GM18909 (cell line): ENCODE measurements around the gene MRPL49.
"Not testable (repeated sequence)": the region's sequence is repeated elsewhere in the genome, so short reads cannot be mapped to it uniquely, and the experiment has no call there.

Source experiments
- ATAC-seq: cut with Tn5 transposase; IDR thresholded peaks from one replicate; pipeline ENCODE4 v1.9.1; 2021; ENCODE audit warnings: mild to moderate bottlenecking; ENCODE audit not compliant: unreplicated experiment, poor library complexity

MRPL49 gene

DNA sequence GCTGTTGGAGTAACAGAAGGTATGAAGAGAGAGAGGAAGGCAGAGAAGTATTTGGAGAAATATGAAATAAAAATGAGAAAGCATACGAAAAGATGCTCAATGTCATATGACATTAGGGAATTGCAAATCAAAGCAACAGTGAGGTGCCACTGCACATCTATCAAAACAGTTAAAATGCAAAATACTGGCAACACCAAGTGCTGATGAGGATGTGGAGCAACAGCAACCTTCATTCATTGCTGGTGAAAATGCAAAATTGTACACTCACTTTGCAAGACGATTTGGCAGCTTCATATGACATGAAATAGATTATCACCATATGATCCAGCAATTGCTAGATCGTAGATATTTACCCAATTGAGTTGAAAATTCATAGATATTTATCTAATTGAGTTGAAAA, 38.5 kb downstream of the MRPL49 start:
- no peak for ATAC-seq

DNA sequence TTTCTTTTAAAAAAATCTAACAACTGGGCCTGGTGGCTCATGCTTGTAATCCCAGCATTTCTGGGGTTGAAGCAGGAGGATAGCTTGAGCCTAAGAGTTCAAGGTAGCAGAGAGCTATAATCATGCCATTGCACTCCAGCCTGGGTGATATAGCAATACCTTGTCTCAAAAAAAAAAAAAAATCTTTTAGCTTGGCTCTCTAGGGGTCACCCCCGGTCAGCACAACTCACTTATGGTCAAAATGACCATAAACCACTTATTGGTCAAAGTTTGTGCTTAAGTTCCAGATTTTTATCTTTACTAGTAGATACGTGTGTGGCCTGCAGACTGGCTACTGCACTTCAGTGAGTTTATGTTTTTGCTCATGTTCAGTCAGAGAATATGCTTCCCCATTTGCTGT, 41.6 kb downstream of the MRPL49 start:
- no peak for ATAC-seq

GRCh38 chr11:65165410-65166317, 43.5 kb downstream of the MRPL49 start:
- no peak for ATAC-seq

DNA sequence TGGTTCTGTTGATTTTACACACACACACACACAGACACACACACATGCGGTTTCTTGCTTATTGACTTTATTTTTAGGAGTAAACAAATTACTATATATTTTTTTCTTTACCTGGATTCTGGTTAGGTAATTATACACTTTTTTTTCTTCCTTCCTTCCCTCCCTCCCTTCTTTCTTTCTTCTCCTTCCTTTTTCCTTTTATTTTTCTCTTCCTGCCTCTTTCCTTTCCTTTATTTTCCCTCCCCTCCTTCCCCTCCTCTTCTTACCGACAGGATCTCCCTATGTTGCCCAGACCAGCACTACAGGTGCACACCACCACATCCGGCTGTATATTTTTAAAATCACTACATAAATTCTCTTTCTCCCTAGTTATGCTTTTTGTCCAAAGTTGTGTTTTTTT, 44.8 kb downstream of the MRPL49 start:
- ATAC-seq: no peak

GRCh38 chr11:65167656-65168055, 45.5 kb downstream of the MRPL49 start:
- ATAC-seq: no peak

DNA sequence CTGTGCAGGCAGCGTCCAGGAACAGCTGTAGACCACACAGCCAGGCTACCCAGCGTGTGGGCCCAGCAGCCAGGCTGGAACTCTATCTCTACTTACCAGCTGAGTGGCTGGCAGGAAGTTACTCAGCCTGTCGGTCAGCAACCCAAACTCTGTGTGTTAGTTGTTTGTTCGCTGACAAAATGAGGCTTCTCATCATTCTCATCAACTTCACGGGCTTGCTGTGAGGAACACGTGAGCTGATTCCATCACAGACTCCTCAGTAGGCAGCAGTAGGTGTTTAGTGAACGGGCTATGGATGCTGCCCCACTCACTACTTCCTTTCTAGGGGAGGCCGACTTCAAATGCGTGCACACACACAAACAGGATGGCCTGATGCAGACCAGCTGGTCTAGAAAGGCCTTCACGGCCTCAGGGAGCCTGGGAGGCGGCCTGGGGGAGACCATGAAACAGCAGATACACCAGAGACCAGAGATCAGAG, 47.1 kb downstream of the MRPL49 start:
- ATAC-seq: no peak

- no peak for ATAC-seq
Measured at GRCh38 chr11:65170058-65170534, 48.0 kb downstream of the MRPL49 start, which contains the start of gene SPDYC. Gene SPDYC (plus strand): TSS chr11:65170233. CDS start chr11:65171358, 1,125 bp downstream.

DNA sequence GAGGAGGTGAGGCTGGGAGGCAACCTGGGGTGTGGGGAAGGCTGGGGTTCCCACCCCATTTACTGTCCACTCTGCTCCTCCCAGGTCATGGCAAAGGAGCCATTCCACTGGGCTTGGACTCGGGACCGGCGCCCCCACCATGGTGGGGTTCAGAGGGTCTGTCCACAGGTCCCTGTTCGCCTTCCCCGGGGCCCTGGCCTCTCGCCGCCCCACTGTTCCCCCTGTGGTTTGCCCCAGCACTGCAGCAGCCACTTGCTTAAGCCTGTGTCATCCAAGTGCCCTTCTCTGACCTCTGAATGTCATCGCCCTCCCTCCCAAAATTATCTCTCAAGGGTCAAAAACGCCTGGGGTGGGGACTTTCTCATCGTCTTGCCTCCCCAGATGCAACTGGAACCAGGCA, 50.5 kb downstream of the MRPL49 start:
- no peak for ATAC-seq

GRCh38 chr11:65174571-65175010, 52.5 kb downstream of the MRPL49 start:
- ATAC-seq: not testable (repeated sequence)
